ENCODE results near the gene E2F4. TPM values are rescaled to one million over a fixed set of nuclear protein-coding genes. Genes with fewer than 3 reads are reported as not detected.

The E2F4 gene
- total and polyA plus RNA-seq, 2 experiments from 2014 or later, result 67.0 to 135 TPM

- Histone ChIP-seq H3K4me1 (ENCODE audit: insufficient read depth) (peaks cover 6% of the 10 kb centered on the region; the same call in 1 of the 2 replicates), H4K20me1 (replicated peaks; ENCODE audit: insufficient read depth) (no peaks in the 10 kb centered on the region; the same call in 1 of the 2 replicates), H3K79me2 (replicated peaks; ENCODE audit: insufficient read depth) (no peaks in the 10 kb centered on the region), H3K4me2 (no peak overlapping the region), H3K9me2 (ENCODE audit: insufficient read depth) (no peaks in the 10 kb centered on the region), H3K4me3 (no peak overlapping the region), H3K27me3 (ENCODE audit: insufficient read depth) (peaks cover 52% of the 10 kb centered on the region), H3K27ac (ENCODE audit: low read depth) (no peak overlapping the region), H3F3A (replicated peaks; ENCODE audit: low read depth) (0 out of 2 replicates have a peak, but pooled peaks cover 7% of the 10 kb centered on the region), H2AFZ (no peak overlapping the region), H3K36me3 (ENCODE audit: insufficient read depth) (no peaks in the 10 kb centered on the region)
- H3K4me1 Mint-ChIP-seq, result peaks cover 10% of the 10 kb centered on the region; the same call in 2 of the 3 replicates
- H3K27ac Mint-ChIP-seq, result no peak overlapping the region
- no peak for DNase-seq (ENCODE audit: low spot score)
- no peaks in the 10 kb centered on the region for H3K9me3 Mint-ChIP-seq
- peaks cover 29% of the 10 kb centered on the region for H3K36me3 Mint-ChIP-seq (ENCODE audit: low read depth)
- H3K27me3 Mint-ChIP-seq (ENCODE audit: insufficient read depth, low read depth, poor library complexity), result peaks cover 33% of the 10 kb centered on the region
- TF ChIP-seq ZNF114 (CRISPR knock-in tag; IDR thresholded peaks at IDR 0.05) (no peak), STAT1 (IDR thresholded peaks at IDR 0.05; ENCODE audit: unreplicated experiment) (no peak), ETS1 (IDR thresholded peaks at IDR 0.05) (no peak), JUNB (IDR thresholded peaks at IDR 0.05; ENCODE audit: unreplicated experiment) (no peak), EZH2 (IDR thresholded peaks at IDR 0.05; ENCODE audit: low read depth, unreplicated experiment) (no peak), REST (IDR thresholded peaks at IDR 0.05; ENCODE audit: unreplicated experiment) (no peak), CREB1 (CRISPR knock-in tag; IDR thresholded peaks at IDR 0.05; ENCODE audit: low read depth) (no peak), POLR2AphosphoS5 (IDR thresholded peaks at IDR 0.05; ENCODE audit: low read depth) (no peak), NANOG (IDR thresholded peaks at IDR 0.05; ENCODE audit: borderline replicate concordance) (no peak), EZH2phosphoT487 (IDR thresholded peaks at IDR 0.05; ENCODE audit: unreplicated experiment) (no peak), ZNF331 (CRISPR knock-in tag; IDR thresholded peaks at IDR 0.05; ENCODE audit: low read depth) (no peak), CTCF (conservative IDR thresholded peaks at IDR 0.05; ENCODE audit: low read depth in 2 of 2) (no peak)
- ATAC-seq, result no peak
- H3K4me3 Mint-ChIP-seq, result no peak overlapping the region
These were observed 43.7 kb upstream of the E2F4 start for GRCh38 chr16:67148221-67148620.
